ENCODE data around the gene PPP2R2C.

GRCh38 chr4:6424425-6424824 is 48.0 kb downstream of the PPP2R2C start:
- TF ChIP-seq POLR2AphosphoS5 (IDR thresholded peaks at IDR 0.05; ENCODE audit: low read depth, low read length) (no peak), POLR2A (IDR thresholded peaks at IDR 0.05; ENCODE audit: low read depth, low read length) (no peak), TAF1 (IDR thresholded peaks at IDR 0.05; ENCODE audit: low read depth, low read length) (no peak), SPI1 (IDR thresholded peaks at IDR 0.05; ENCODE audit: low read depth, low read length) (no peak), POU2F2 (IDR thresholded peaks at IDR 0.05; ENCODE audit: low read depth, low read length) (no peak), PAX5 (IDR thresholded peaks at IDR 0.05; ENCODE audit: insufficient read depth, low read length, severe bottlenecking) (no peak)
